GM12891 (cell line): ENCODE data around the gene TMEM131.

Source experiments
- DNase-seq: peaks from one replicate; pipeline ENCODE4 v3.0.0; 2011; ENCODE audit warnings: low spot score; ENCODE audit not compliant: insufficient read length
- FAIRE-seq: peaks from 2 replicates; lab custom pipeline; 2011; peaks lifted over from hg19 to GRCh38; lab: Jason Lieb, UNC
- PAX5 ChIP-seq: IDR thresholded peaks from 2 replicates; pipeline ENCODE4 v1.6.1; 2011; ENCODE audit warnings: low read length, moderate library complexity, mild to moderate bottlenecking; ENCODE audit not compliant: insufficient read depth, severe bottlenecking
- POLR2A ChIP-seq: IDR thresholded peaks from 2 replicates; pipeline ENCODE4 v1.6.1; 2011; ENCODE audit warnings: low read depth, low read length, control low read depth
- POLR2AphosphoS5 ChIP-seq: IDR thresholded peaks from 2 replicates; pipeline ENCODE4 v1.6.1; 2011; ENCODE audit warnings: low read depth, low read length, control low read depth
- POU2F2 ChIP-seq: IDR thresholded peaks from 2 replicates; pipeline ENCODE4 v1.6.1; 2011; ENCODE audit warnings: low read depth, mild to moderate bottlenecking, control low read depth, low read length, moderate library complexity
- SPI1 ChIP-seq: IDR thresholded peaks from 2 replicates; pipeline ENCODE4 v1.6.1; 2011; ENCODE audit warnings: low read depth, low read length, control low read depth
- TAF1 ChIP-seq: IDR thresholded peaks from 2 replicates; pipeline ENCODE4 v1.6.1; 2011; ENCODE audit warnings: low read depth, low read length, control low read depth

The TMEM131 gene

GRCh38 chr2:97760480-97761049, 235.2 kb downstream of the TMEM131 start:
- DNase-seq: no peak
- FAIRE-seq: no peak

GRCh38 chr2:97759727-97760407, 235.9 kb downstream of the TMEM131 start:
- DNase-seq (no peak), FAIRE-seq (no peak)
- TF ChIP-seq POLR2A (no peak), TAF1 (no peak), POU2F2 (no peak), POLR2AphosphoS5 (no peak), PAX5 (no peak)

More at GRCh38 chr2:97760480-97761049, 235.2 kb downstream of the TMEM131 start:
- TF ChIP-seq PAX5 (no peak), POU2F2 (no peak), TAF1 (no peak), POLR2AphosphoS5 (no peak), POLR2A (no peak), SPI1 (no peak)

- FAIRE-seq (no peak), DNase-seq (no peak)
- no peak for TF ChIP-seq TAF1
- no peak for TF ChIP-seq POLR2A
- TF ChIP-seq SPI1: no peak
- no peak for TF ChIP-seq POU2F2
- TF ChIP-seq POLR2AphosphoS5: no peak
- TF ChIP-seq PAX5: no peak
These were observed 237.5 kb downstream of the TMEM131 start for GRCh38 chr2:97758131-97758705.

GRCh38 chr2:97757062-97757461, 238.7 kb downstream of the TMEM131 start:
- no peak for FAIRE-seq
- no peak for DNase-seq
- no peak for TF ChIP-seq PAX5
- no peak for TF ChIP-seq POU2F2
- TF ChIP-seq SPI1: no peak
- TF ChIP-seq POLR2AphosphoS5: no peak
- TF ChIP-seq POLR2A: no peak
- no peak for TF ChIP-seq TAF1

- DNase-seq (no peak), FAIRE-seq (no peak)
- no peak for TF ChIP-seq POLR2A
- TF ChIP-seq POU2F2: no peak
- TF ChIP-seq PAX5: no peak
- no peak for TF ChIP-seq POLR2AphosphoS5
- no peak for TF ChIP-seq TAF1
- TF ChIP-seq SPI1: no peak
These were observed 240.3 kb downstream of the TMEM131 start for GRCh38 chr2:97755491-97755890.

GRCh38 chr2:97754690-97755346, 240.9 kb downstream of the TMEM131 start:
- DNase-seq (no peak), FAIRE-seq (no peak)
- TF ChIP-seq POLR2AphosphoS5 (no peak), TAF1 (no peak), POU2F2 (no peak), SPI1 (no peak)

GRCh38 chr2:97752342-97753334, 243.1 kb downstream of the TMEM131 start:
- FAIRE-seq (no peak), DNase-seq (no peak)
- TF ChIP-seq POLR2A (no peak), TAF1 (no peak), SPI1 (no peak), POU2F2 (no peak), POLR2AphosphoS5 (no peak), PAX5 (no peak)

GRCh38 chr2:97751752-97752151, 244.0 kb downstream of the TMEM131 start:
- FAIRE-seq (no peak), DNase-seq (no peak)
- TF ChIP-seq POU2F2: no peak
- no peak for TF ChIP-seq PAX5
- TF ChIP-seq TAF1: no peak
- no peak for TF ChIP-seq POLR2A
- no peak for TF ChIP-seq POLR2AphosphoS5
- no peak for TF ChIP-seq SPI1
